Activated T-helper 1 cell treated with Interleukin-2 at 50 U/mL for 16 hours (primary cell): ENCODE measurements around the gene MT1A.
"Not testable (repeated sequence)": the region's sequence is repeated elsewhere in the genome, so short reads cannot be mapped to it uniquely, and the experiment has no call there.

Source experiments
- DNase-seq: peaks from one replicate; pipeline ENCODE4 v3.0.0-alpha.2; 2020; ENCODE audit warnings: low read depth

MT1A gene

DNA sequence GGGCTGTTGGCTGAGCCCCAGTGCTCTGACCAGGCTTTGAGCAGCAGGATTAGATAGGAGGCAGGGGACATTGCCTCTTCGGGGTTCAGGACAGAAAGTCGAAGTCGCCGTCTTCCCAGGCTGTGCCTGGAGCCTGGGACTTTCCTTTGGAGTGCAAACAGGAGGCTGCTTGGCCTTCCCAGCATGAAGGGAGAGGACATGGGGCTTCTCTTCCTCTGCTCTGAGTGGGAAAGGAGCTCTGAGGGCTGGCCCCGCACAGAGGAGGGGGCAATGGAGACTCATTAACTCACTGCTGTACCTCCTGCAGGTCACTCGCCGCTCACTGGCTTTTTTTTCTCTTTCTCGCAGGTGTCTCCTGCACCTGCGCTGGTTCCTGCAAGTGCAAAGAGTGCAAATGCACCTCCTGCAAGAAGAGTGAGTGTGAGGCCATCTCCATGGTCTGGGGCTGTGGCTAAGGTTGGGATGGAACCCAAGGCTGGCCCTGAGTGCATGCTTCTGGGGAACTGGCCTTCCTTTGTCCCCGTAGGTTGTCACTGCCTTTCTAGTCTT, 19.9 kb downstream of the MT1A start:
- DNase-seq, result no peak

GRCh38 chr16:56662357-56663354, 24.2 kb downstream of the MT1A start:
- no peak for DNase-seq

- DNase-seq, result no peak
Measured at GRCh38 chr16:56664506-56664905, 26.0 kb downstream of the MT1A start.

DNA sequence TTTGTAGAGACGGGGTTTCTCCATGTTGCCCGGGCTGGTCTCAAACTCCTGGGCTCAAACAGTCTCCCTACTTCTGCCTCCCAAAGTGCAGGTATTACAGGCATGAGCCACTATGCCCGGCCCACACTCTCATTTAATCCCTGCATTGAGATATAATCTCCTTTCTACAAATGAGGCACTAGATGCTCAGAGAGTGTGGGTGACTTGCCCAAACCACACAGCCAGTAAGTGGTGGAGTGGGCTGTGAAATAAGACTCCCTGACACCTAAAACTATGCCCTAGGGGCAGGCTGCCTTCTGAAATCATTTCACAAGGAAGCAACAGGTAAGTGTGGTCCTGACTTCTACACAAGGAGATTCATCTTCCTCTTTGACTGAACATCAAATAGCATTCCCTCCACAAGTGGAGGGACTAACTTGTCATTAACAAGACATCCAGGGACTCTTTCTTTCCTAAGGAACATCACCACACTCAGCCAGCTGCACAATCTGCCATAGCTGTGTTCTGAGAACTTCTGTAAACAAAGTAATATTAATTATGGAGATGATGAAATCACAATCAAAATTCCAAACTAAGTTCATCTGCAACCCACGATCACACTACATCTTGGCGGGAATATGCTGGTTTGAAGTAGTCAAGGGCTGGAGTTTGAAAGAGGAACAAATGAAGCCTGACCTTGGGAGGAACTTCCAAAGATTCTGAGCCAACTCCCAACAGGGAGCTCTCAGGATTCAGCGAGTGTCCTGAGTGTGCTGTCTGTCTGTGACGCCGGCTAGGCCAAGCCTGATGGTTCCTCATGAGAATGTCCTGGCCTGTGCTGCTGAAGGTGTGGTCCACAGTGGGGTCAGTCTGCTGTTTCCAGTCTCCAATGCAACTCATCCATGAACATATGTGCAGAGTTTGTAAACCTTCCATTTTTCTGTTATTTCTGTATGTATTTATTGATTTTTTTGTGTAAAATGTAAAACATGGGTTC, 27.1 kb downstream of the MT1A start:
- not testable (repeated sequence) for DNase-seq

GRCh38 chr16:56667581-56668571, 29.4 kb downstream of the MT1A start, which contains the start of gene MT1G:
TSS of gene MT1G (minus strand) at chr16:56668065. CDS start at chr16:56667993, 72 bp downstream.
- DNase-seq, result no peak

- no peak for DNase-seq
Measured at GRCh38 chr16:56669005-56669839, 30.8 kb downstream of the MT1A start, which contains the start of gene MT1H. TSS of gene MT1H (plus strand) at chr16:56669814. CDS start at chr16:56669885, 71 bp downstream.

- no peak for DNase-seq
Measured at GRCh38 chr16:56669840-56670619, 31.6 kb downstream of the MT1A start.

DNA sequence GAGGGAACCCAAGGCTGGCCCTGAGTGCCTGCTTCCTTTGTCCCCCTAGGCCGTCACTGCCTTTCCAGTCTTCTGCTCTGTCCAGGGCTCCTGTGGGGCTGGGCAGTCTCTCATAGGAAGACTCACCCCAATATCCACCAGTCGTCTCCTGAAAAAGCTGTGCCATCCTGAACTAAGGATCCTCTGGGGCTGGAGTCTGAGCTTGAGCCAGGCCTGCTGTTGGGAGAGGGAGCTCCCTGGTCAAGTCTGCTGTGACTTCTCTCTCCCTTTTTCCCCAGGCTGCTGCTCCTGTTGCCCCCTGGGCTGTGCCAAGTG, 32.1 kb downstream of the MT1A start:
- DNase-seq, result no peak

GRCh38 chr16:56671691-56672090, 33.2 kb downstream of the MT1A start:
- DNase-seq, result not testable (repeated sequence)

GRCh38 chr16:56672171-56672570, 33.7 kb downstream of the MT1A start:
- DNase-seq, result not testable (repeated sequence)

DNA sequence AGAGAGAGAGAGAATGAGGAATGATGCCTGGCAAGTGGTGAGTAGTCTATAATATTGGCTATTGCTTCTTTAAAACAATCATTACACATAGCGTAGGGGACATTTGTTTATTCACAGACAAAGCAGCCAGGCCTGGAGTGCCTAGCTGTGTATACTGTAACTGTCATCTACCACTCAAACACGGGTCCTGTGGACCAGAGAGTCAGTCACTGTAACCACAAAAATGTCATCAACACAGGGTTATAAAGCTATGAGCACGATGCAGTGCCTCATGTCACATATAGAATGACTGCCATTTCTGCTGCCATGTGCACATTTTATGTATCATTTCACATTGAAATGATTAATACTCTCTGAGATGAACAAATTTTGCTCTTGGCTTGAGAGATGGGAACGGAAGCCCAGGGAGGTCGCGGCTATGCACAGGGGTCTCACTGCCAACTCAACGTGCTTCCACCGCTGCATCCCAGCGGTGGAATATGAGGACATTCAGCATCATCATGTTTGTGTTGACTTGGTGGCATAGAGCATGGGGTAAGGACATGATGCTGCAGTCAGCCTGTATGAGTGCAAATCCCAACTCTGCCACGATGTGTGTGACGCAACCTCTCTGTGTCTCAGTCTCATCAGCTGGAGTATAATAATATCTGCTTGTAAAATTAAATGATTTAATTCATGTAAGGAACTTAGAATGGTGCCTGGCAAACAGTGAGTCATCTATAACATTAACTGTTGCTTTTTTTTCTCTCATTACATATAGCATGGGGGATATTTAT, 34.5 kb downstream of the MT1A start:
- DNase-seq, result no peak

- DNase-seq, result no peak
Measured at GRCh38 chr16:56673921-56674320, 35.5 kb downstream of the MT1A start.

DNA sequence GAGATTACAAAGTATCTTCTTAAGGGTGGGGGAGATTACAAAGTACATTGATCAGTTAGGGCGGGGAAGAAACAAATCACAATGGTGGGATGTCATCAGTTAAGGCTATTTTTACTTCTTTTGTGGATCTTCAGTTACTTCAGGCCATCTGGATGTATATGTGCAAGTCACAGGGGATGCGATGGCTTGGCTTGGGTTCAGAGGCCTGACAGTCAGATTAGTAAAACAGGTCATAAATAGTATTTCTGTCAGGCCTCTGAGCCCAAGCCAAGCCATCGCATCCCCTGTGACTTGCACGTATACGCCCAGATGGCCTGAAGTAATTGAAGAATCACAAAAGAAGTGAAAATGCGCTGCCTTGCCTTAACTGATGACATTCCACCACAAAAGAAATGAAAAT, 36.1 kb downstream of the MT1A start:
- not testable (repeated sequence) for DNase-seq

DNA sequence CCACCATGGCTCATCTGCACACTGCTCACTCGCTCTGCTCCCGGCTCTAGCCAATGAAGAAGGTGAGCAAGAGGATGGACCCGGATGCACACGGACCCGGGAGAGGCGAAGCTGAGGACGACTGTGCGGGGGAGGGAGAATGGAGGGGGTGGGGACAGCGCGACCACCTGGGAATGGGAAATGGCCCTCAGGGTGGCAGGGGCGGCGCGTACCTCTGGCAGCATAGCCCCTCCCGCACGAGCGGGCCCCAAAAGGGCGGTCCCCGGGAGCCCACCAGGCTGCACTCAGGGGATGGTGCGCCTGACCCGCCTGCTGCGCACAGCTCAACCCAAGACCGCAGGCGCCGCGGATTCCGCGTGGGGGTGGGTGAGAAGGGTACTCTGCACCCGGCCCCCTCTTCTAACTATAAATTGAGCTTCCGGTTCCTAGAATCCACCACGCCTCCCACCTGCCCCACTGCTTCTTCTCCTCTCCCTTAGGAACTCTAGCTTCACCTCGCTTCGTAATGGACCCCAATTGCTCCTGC, 37.3 kb downstream of the MT1A start:
- peak; percentile 28 for DNase-seq

DNA sequence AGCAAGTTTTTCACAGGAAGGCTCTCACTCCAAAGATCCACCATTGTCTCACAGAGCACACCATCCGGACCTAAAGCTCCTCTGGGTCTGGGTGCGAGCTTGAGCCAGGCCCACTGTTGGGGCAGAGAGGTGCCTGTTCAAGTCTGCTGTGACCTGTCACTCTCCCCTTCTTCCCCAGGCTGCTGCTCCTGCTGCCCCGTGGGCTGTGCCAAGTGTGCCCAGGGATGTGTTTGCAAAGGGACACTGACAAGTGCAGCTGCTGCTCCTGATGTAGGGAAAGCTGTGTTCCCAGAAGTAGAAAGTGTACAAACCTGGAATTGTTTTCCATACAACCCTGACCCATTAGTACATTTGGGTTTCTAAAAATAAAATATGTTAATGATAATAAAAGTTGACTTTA, 39.0 kb downstream of the MT1A start:
- no peak for DNase-seq

- DNase-seq, result no peak
Measured at GRCh38 chr16:56679078-56679730, 40.7 kb downstream of the MT1A start.

DNA sequence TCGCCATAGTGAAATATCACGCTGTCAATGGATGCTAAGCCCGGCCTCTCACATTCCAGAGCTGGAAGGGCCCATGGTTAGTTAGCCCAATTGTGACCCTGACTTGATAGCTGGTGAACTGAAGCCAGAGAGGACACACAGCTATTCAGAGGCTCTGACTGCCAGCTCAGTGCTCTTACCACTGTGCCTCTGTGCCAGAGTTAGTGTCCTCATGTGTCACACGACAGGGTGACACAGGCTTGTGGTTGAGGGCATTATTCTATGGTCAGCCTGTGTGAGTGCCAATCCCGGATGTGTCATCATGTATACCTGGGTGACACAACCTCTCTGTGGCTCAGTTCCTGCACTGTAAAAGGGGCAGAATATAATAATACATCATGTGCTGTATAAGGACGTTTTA, 41.4 kb downstream of the MT1A start:
- no peak for DNase-seq
